Pancreas (tissue), 10 donors: ENCODE data around the gene HNF1B. TPM values are rescaled to one million over a fixed set of nuclear protein-coding genes. Genes with fewer than 3 reads are reported as not detected.

Experiments used
- ATAC-seq, 4 donors: fragments of 200-7000 bp; cut with Tn5 transposase; one replicate each; pipeline versions ENCODE4 v1.8.0 to v1.9.1; 2020; ENCODE audit warnings: mild to moderate bottlenecking in 4 of 4, moderate library complexity in 4 of 4
- DNase-seq, 6 donors: peaks; one replicate each; pipeline ENCODE4 v3.0.0-alpha.2; 2020
- FAIRE-seq: peaks from 2 replicates; lab custom pipeline; 2012; peaks lifted over from hg19 to GRCh38; lab: Jason Lieb, UNC
- H3K27ac ChIP-seq, 4 donors: fragments of 200-600 bp; sonication (generic); 1 replicate in 3 of 4; 2 replicates in 1 of 4; pipeline versions ENCODE4 v1.5.0 to v1.8.0; 2020
- H3K27me3 ChIP-seq, 4 donors: fragments of 200-600 bp; one replicate each; pipeline ENCODE4 v1.8.0; 2021
- H3K36me3 ChIP-seq, 3 donors: fragments of 200-600 bp; sonication (generic) in 1 of 3; one replicate each; pipeline versions ENCODE4 v1.5.0 to v1.8.0; 2020 to 2021
- H3K4me1 ChIP-seq, 3 donors: fragments of 200-600 bp; one replicate each; pipeline ENCODE4 v1.8.0; 2021
- H3K4me3 ChIP-seq, 4 donors: fragments of 200-600 bp; sonication (generic) in 2 of 4; one replicate each; pipeline versions ENCODE4 v1.5.0 to v1.8.0; 2020 to 2021
- H3K9me3 ChIP-seq, 4 donors: fragments of 200-600 bp; one replicate each; pipeline ENCODE4 v1.8.0; 2021
- CTCF ChIP-seq, 4 donors: fragments of 200-600 bp; sonication (generic) in 3 of 4; IDR thresholded peaks; one replicate each; pipeline versions ENCODE4 v1.5.0 to v1.8.0; 2021; ENCODE audit warnings: antibody characterized with exemption in 4 of 4
- WGBS, 2 donors: extraction: QIAGEN DNeasy Blood & Tissue Kit; methylation state at CpG; one replicate each; pipeline ENCODE4 v1.1.7; 2013; 5-methylcytosine and 5-hydroxymethylcytosine counted together
- intact Hi-C, 3 donors: fragments of 100-400 bp; cut with DNase I; formaldehyde crosslinking; loops; one replicate each; pipeline versions ENCODE4 v1.11.1 to v1.14.2; 2022
- polyA plus RNA-seq, 2 donors: library from polyadenylated mRNA; stranded (reverse); fragments of 200-250 nt; gene quantifications; one replicate each; pipeline ENCODE4 v1.2.3, GENCODE V29; 2013
- total RNA-seq, 6 donors: library from RNA; stranded (reverse); fragmentation: NEBNext Ultra II Directional in 4 of 6; extraction: Animal tissue kit (Norgen Biotek cat#: 25700) in 4 of 6; gene quantifications; one replicate each; pipeline versions ENCODE4 v1.2.1 to v1.2.4, GENCODE V29; 2021 to 2023
- donor health status: healthy with polysubstance abuse.
- donor health status: DM: no; HTN: no; CAD: no; lungs with moderate emphysema.
- donor health status: DM: no; HTN: no; CAD: no.
- donor health status: control.
- donor health status: control.
- donor health status: Bipolar disorder and iron deficiency.
- donor health status: DM: yes; HTN: yes; CAD: no.
- donor health status: DM: no; HTN: no; CAD: no.
- donor health status: DM: no; HTN: no; CAD: no.
- donor health status: DM: yes; HTN: yes; CAD: no.

Gene HNF1B
- total RNA-seq: 10 to 100 TPM; 24.9 to 50.5 (median 29.5) TPM
- 10 to 100 TPM; 36.5 to 49.2 TPM for polyA plus RNA-seq

- TF ChIP-seq CTCF (IDR thresholded peaks at IDR 0.05): no peak
- H3K36me3 ChIP-seq: no peaks in the 10 kb centered on the region
- peaks cover 2 to 19% (median 14%) of the 10 kb centered on the region in 3 donors for H3K4me1 ChIP-seq
- FAIRE-seq (no peak), DNase-seq (peak; percentile 70 to 89 (median 80)), ATAC-seq (peak; percentile 65 to 77 (median 72))
- WGBS, 2 donors: 1 to 2% methylated on average over 35 of the region's 35 CpGs
- no peaks in the 10 kb centered on the region for H3K27me3 ChIP-seq
- H3K4me3 ChIP-seq: peak within 1 kb of the TSS; percentile 49 to 70 (median 56)
- intact Hi-C loops: no loop called here
- peak within 1 kb of the TSS; percentile 81 to 97 (median 93) for H3K27ac ChIP-seq
- H3K9me3 ChIP-seq: no peaks in the 10 kb centered on the region
These were observed at the start of gene HNF1B for GRCh38 chr17:37744961-37745800. TSS of gene HNF1B (minus strand) at chr17:37745059. CDS start at chr17:37744884, 175 bp downstream.

GRCh38 chr17:37792787-37793186 lies 47.9 kb upstream of the HNF1B start:
- Histone ChIP-seq H3K9me3 (no peaks in the 10 kb centered on the region), H3K4me3 (no peak overlapping the region), H3K36me3 (no peaks in the 10 kb centered on the region), H3K27me3 (no peaks in the 10 kb centered on the region), H3K4me1 (peaks cover 0 to 1% (median 0%) of the 10 kb centered on the region in 3 donors), H3K27ac (no peak overlapping the region)
- WGBS, 2 donors: 66 to 68% methylated on average over 2 of the region's 2 CpGs
- FAIRE-seq: no peak
- intact Hi-C loops: no loop called here
- no peak for DNase-seq
- ATAC-seq: no peak
- no peak for TF ChIP-seq CTCF (IDR thresholded peaks at IDR 0.05)

GRCh38 chr17:37791447-37792399 lies 46.9 kb upstream of the HNF1B start:
- DNase-seq (peak in 2 of 6 donors; percentile 11 to 35), FAIRE-seq (no peak), ATAC-seq (peak; percentile 53 to 65 (median 58))
- Histone ChIP-seq H3K27me3 (no peaks in the 10 kb centered on the region), H3K9me3 (no peaks in the 10 kb centered on the region), H3K36me3 (no peaks in the 10 kb centered on the region), H3K4me3 (no peak overlapping the region), H3K4me1 (peaks cover 7 to 12% (median 8%) of the 10 kb centered on the region in 3 donors), H3K27ac (no peak overlapping the region)
- 44 to 52% methylated on average over 19 of the region's 19 CpGs for WGBS, 2 donors
- TF ChIP-seq CTCF (IDR thresholded peaks at IDR 0.05): peak; percentile 28 to 49 (median 33)
- intact Hi-C loops: no loop called here

GRCh38 chr17:37789771-37790541 lies 45.1 kb upstream of the HNF1B start:
- H3K4me1 ChIP-seq: peaks cover 7 to 14% (median 8%) of the 10 kb centered on the region in 3 donors
- no peak overlapping the region for H3K27ac ChIP-seq
- TF ChIP-seq CTCF (IDR thresholded peaks at IDR 0.05): no peak
- H3K27me3 ChIP-seq: no peaks in the 10 kb centered on the region
- no peak for DNase-seq
- intact Hi-C loops: no loop called here
- no peaks in the 10 kb centered on the region for H3K9me3 ChIP-seq
- H3K36me3 ChIP-seq: no peaks in the 10 kb centered on the region
- ATAC-seq: no peak
- no peak for FAIRE-seq
- WGBS, 2 donors: 93% methylated on average over 9 of the region's 9 CpGs
- H3K4me3 ChIP-seq: no peak overlapping the region
